Measurements from ENCODE around the gene TRNAU1AP.

- TF ChIP-seq FOXM1 (IDR thresholded peaks at IDR 0.05; ENCODE audit: borderline replicate concordance) (no peak), NFRKB (IDR thresholded peaks at IDR 0.05) (no peak; the same call in 1 of the 2 replicates), ZNF384 (IDR thresholded peaks at IDR 0.05) (no peak), FOXA1 (IDR thresholded peaks at IDR 0.05) (no peak), SP1 (IDR thresholded peaks at IDR 0.05) (no peak), PKNOX1 (IDR thresholded peaks at IDR 0.05) (no peak), HDGF (IDR thresholded peaks at IDR 0.05; ENCODE audit: borderline replicate concordance) (no peak), TARDBP (IDR thresholded peaks at IDR 0.05) (no peak), ELF4 (IDR thresholded peaks at IDR 0.05) (no peak), CTBP1 (IDR thresholded peaks at IDR 0.05; ENCODE audit: borderline replicate concordance) (no peak), BHLHE40 (IDR thresholded peaks at IDR 0.05; ENCODE audit: borderline replicate concordance) (no peak), FOXK2 (IDR thresholded peaks at IDR 0.05) (no peak), ARNT (IDR thresholded peaks at IDR 0.05) (no peak), SUZ12 (IDR thresholded peaks at IDR 0.05) (no peak)
Measured at GRCh38 chr1:28577052-28577678, 24.3 kb downstream of the TRNAU1AP start.
